GM19467 (cell line): ENCODE measurements around the gene SRM.
"Not testable (repeated sequence)": the region's sequence is repeated elsewhere in the genome, so short reads cannot be mapped to it uniquely, and the experiment has no call there.

ENCODE experiments used
- ATAC-seq: cut with Tn5 transposase; IDR thresholded peaks from one replicate; pipeline ENCODE4 v1.9.1; 2021; ENCODE audit warnings: mild to moderate bottlenecking, moderate library complexity; ENCODE audit not compliant: unreplicated experiment

The SRM gene

GRCh38 chr1:11065796-11066195 is 6.0 kb upstream of the SRM start:
- no peak for ATAC-seq

- no peak for ATAC-seq
These were observed 5.1 kb upstream of the SRM start for GRCh38 chr1:11064942-11065341.

GRCh38 chr1:11063937-11064537 is 4.2 kb upstream of the SRM start:
- not testable (repeated sequence) for ATAC-seq

GRCh38 chr1:11062965-11063401 is 3.2 kb upstream of the SRM start:
- ATAC-seq = no peak

- ATAC-seq = no peak
These were observed 2.0 kb upstream of the SRM start for GRCh38 chr1:11061652-11062365.

GRCh38 chr1:11059155-11059967 is 457 bp downstream of the SRM start:
- ATAC-seq = peak; percentile 11

GRCh38 chr1:11058595-11059154 is 1.1 kb downstream of the SRM start:
- ATAC-seq = no peak

- no peak for ATAC-seq
These were observed 1.8 kb downstream of the SRM start for GRCh38 chr1:11058026-11058425.

- ATAC-seq = no peak
These were observed 2.3 kb downstream of the SRM start for GRCh38 chr1:11057477-11057876.

- no peak for ATAC-seq
These were observed 3.3 kb downstream of the SRM start for GRCh38 chr1:11056504-11056903.

- ATAC-seq = no peak
These were observed 4.1 kb downstream of the SRM start for GRCh38 chr1:11055676-11056075.

- ATAC-seq = no peak
These were observed 5.2 kb downstream of the SRM start for GRCh38 chr1:11054666-11055065.

GRCh38 chr1:11054181-11054580 is 5.6 kb downstream of the SRM start:
- ATAC-seq = no peak

- no peak for ATAC-seq
These were observed 6.1 kb downstream of the SRM start for GRCh38 chr1:11053758-11054137.

- no peak for ATAC-seq
These were observed 6.7 kb downstream of the SRM start for GRCh38 chr1:11052839-11053757.

- no peak for ATAC-seq
These were observed 7.9 kb downstream of the SRM start for GRCh38 chr1:11051781-11052511.

- ATAC-seq = not testable (repeated sequence)
These were observed 8.7 kb downstream of the SRM start for GRCh38 chr1:11051121-11051520.

- no peak for ATAC-seq
These were observed 13.0 kb downstream of the SRM start, which contains the start of gene MASP2 for GRCh38 chr1:11046625-11047365. Gene MASP2, minus strand, starts transcription at chr1:11047239. Its CDS starts 32 bp downstream, at chr1:11047207.

GRCh38 chr1:11046270-11046566 is 13.6 kb downstream of the SRM start:
- no peak for ATAC-seq
